HG03571 (cell line): ENCODE measurements around the gene IDUA.
"Not testable (repeated sequence)": the region's sequence is repeated elsewhere in the genome, so short reads cannot be mapped to it uniquely, and the experiment has no call there.

Source experiments
- ATAC-seq: cut with Tn5 transposase; IDR thresholded peaks from one replicate; pipeline ENCODE4 v1.9.1; 2021; ENCODE audit not compliant: unreplicated experiment

The IDUA gene

GRCh38 chr4:999240-999863 lies 12.5 kb downstream of the IDUA start:
- not testable (repeated sequence) for ATAC-seq

GRCh38 chr4:999882-1000425 lies 13.1 kb downstream of the IDUA start:
- no peak for ATAC-seq

GRCh38 chr4:1000686-1001260 lies 13.9 kb downstream of the IDUA start:
- ATAC-seq = no peak

GRCh38 chr4:1001561-1002130 lies 14.8 kb downstream of the IDUA start:
- ATAC-seq = no peak

GRCh38 chr4:1002131-1002630 lies 15.3 kb downstream of the IDUA start:
- no peak for ATAC-seq

GRCh38 chr4:1002631-1003251 lies 15.9 kb downstream of the IDUA start:
- no peak for ATAC-seq

- no peak for ATAC-seq
These were observed 16.6 kb downstream of the IDUA start for GRCh38 chr4:1003271-1004070.

- no peak for ATAC-seq
These were observed 17.2 kb downstream of the IDUA start for GRCh38 chr4:1004071-1004418.

- no peak for ATAC-seq
These were observed 18.0 kb downstream of the IDUA start for GRCh38 chr4:1004557-1005485.

- no peak for ATAC-seq
These were observed 20.0 kb downstream of the IDUA start for GRCh38 chr4:1006856-1007255.

- ATAC-seq = no peak
These were observed 22.1 kb downstream of the IDUA start for GRCh38 chr4:1008840-1009541.

GRCh38 chr4:1009542-1010394 lies 22.9 kb downstream of the IDUA start:
- ATAC-seq = no peak

- ATAC-seq = no peak
These were observed 23.7 kb downstream of the IDUA start for GRCh38 chr4:1010395-1011021.

GRCh38 chr4:1011022-1011665 lies 24.3 kb downstream of the IDUA start, which contains the start of gene FGFRL1:
Gene FGFRL1 (plus strand): TSS chr4:1011626. CDS start chr4:1012486, 860 bp downstream.
- no peak for ATAC-seq

- no peak for ATAC-seq
These were observed 24.8 kb downstream of the IDUA start for GRCh38 chr4:1011666-1012033.

- no peak for ATAC-seq
These were observed 25.3 kb downstream of the IDUA start for GRCh38 chr4:1012034-1012739.
